ENCODE measurements around the gene FIBCD1.
"Not testable (repeated sequence)": the region's sequence is repeated elsewhere in the genome, so short reads cannot be mapped to it uniquely, and the experiment has no call there.

FIBCD1 gene

GRCh38 chr9:130972957-130973685 lies 34.1 kb upstream of the FIBCD1 start:
- DNase-seq = no peak

GRCh38 chr9:130972277-130972956 lies 33.4 kb upstream of the FIBCD1 start:
- no peak for DNase-seq

GRCh38 chr9:130971294-130971849 lies 32.3 kb upstream of the FIBCD1 start:
- DNase-seq = no peak

- DNase-seq = no peak
Measured at GRCh38 chr9:130970855-130971254, 31.8 kb upstream of the FIBCD1 start.

GRCh38 chr9:130970052-130970451 lies 31.0 kb upstream of the FIBCD1 start:
- no peak for DNase-seq

GRCh38 chr9:130965680-130966079 lies 26.6 kb upstream of the FIBCD1 start:
- no peak for DNase-seq

GRCh38 chr9:130963916-130964315 lies 24.9 kb upstream of the FIBCD1 start:
- DNase-seq = no peak

- DNase-seq = no peak
Measured at GRCh38 chr9:130963337-130963908, 24.4 kb upstream of the FIBCD1 start.

- DNase-seq = no peak
Measured at GRCh38 chr9:130962418-130963316, 23.6 kb upstream of the FIBCD1 start.

GRCh38 chr9:130961511-130962300 lies 22.7 kb upstream of the FIBCD1 start:
- no peak for DNase-seq

GRCh38 chr9:130960522-130961378 lies 21.7 kb upstream of the FIBCD1 start:
- no peak for DNase-seq

GRCh38 chr9:130959809-130960334 lies 20.8 kb upstream of the FIBCD1 start:
- DNase-seq = no peak

- DNase-seq = not testable (repeated sequence)
Measured at GRCh38 chr9:130958564-130958963, 19.5 kb upstream of the FIBCD1 start.

GRCh38 chr9:130957451-130958203 lies 18.6 kb upstream of the FIBCD1 start:
- no peak for DNase-seq

GRCh38 chr9:130956636-130957450 lies 17.8 kb upstream of the FIBCD1 start:
- DNase-seq = no peak

GRCh38 chr9:130955947-130956621 lies 17.0 kb upstream of the FIBCD1 start:
- no peak for DNase-seq

GRCh38 chr9:130954925-130955324 lies 15.9 kb upstream of the FIBCD1 start:
- DNase-seq = not testable (repeated sequence)

- DNase-seq = no peak
Measured at GRCh38 chr9:130954317-130954716, 15.3 kb upstream of the FIBCD1 start.

Measured in NCI-H526 treated with DMSO at 0.1 percent for 48 hours (cell line).